GM23338 (cell line): ENCODE results near the gene OLFM1. TPM values are rescaled to one million over a fixed set of nuclear protein-coding genes. Genes with fewer than 3 reads are reported as not detected.

Experiments
- ATAC-seq: fragments of 200-7000 bp; cut with Tn5 transposase; 3 replicates; pipeline ENCODE4 v1.9.1; 2020
- DNase-seq: peaks from one replicate; pipeline ENCODE4 v3.0.0-alpha.2; 2015; ENCODE audit warnings: low spot score
- H2AFZ ChIP-seq: fragments of 200-600 bp; sonication (generic); 2 replicates; pipeline ENCODE4 v1.8.0; 2016; ENCODE audit warnings: antibody characterized with exemption, mild to moderate bottlenecking, moderate library complexity
- H3F3A ChIP-seq: fragments of 200-600 bp; sonication (generic); replicated peaks from 2 replicates; pipeline ENCODE4 v1.8.0; 2017; ENCODE audit warnings: antibody characterized with exemption, mixed run types, low read depth
- H3K27ac ChIP-seq: fragments of 200-600 bp; sonication (generic); 2 replicates; pipeline ENCODE4 v1.6.1; 2016; ENCODE audit warnings: low read depth
- H3K27me3 ChIP-seq: fragments of 200-600 bp; sonication (generic); 2 replicates; pipeline ENCODE4 v1.8.0; 2016; ENCODE audit warnings: mild to moderate bottlenecking, mixed run types, moderate library complexity; ENCODE audit not compliant: insufficient read depth
- H3K36me3 ChIP-seq: fragments of 200-600 bp; sonication (generic); 2 replicates; pipeline ENCODE4 v1.8.0; 2016; ENCODE audit warnings: mild to moderate bottlenecking; ENCODE audit not compliant: insufficient read depth
- H3K4me1 ChIP-seq: fragments of 200-600 bp; sonication (generic); 2 replicates; pipeline ENCODE4 v1.8.0; 2016; ENCODE audit warnings: mild to moderate bottlenecking, moderate library complexity; ENCODE audit not compliant: insufficient read depth
- H3K4me2 ChIP-seq: fragments of 200-600 bp; sonication (generic); 2 replicates; pipeline ENCODE4 v1.7.1; 2017; ENCODE audit warnings: mixed run types
- H3K4me3 ChIP-seq: fragments of 200-600 bp; sonication (generic); 2 replicates; pipeline ENCODE4 v1.6.1; 2016; ENCODE audit warnings: mixed run types
- H3K79me2 ChIP-seq: fragments of 200-600 bp; sonication (generic); replicated peaks from 2 replicates; pipeline ENCODE4 v1.8.0; 2017; ENCODE audit warnings: mild to moderate bottlenecking; ENCODE audit not compliant: insufficient read depth
- H3K9me2 ChIP-seq: fragments of 200-600 bp; sonication (generic); 2 replicates; pipeline ENCODE4 v1.8.0; 2017; ENCODE audit not compliant: insufficient read depth
- H4K20me1 ChIP-seq: fragments of 200-600 bp; sonication (generic); replicated peaks from 2 replicates; pipeline ENCODE4 v1.8.0; 2017; ENCODE audit warnings: mild to moderate bottlenecking; ENCODE audit not compliant: insufficient read depth
- H3K27ac Mint-ChIP-seq: 2 replicates; pipeline ENCODE4 v1.8.0; 2020; ENCODE audit warnings: inconsistent platforms, mild to moderate bottlenecking, moderate library complexity, mixed read lengths
- H3K27me3 Mint-ChIP-seq: 3 replicates; pipeline ENCODE4 v1.8.0; 2022; ENCODE audit warnings: low read depth, mild to moderate bottlenecking, moderate library complexity, mixed read lengths, inconsistent platforms; ENCODE audit not compliant: insufficient read depth, poor library complexity
- H3K36me3 Mint-ChIP-seq: 3 replicates; pipeline ENCODE4 v1.8.0; 2021; ENCODE audit warnings: low read depth, mild to moderate bottlenecking, inconsistent platforms, moderate library complexity, mixed read lengths
- H3K4me1 Mint-ChIP-seq: 3 replicates; pipeline ENCODE4 v1.8.0; 2020; ENCODE audit warnings: mild to moderate bottlenecking, inconsistent platforms, mixed read lengths
- H3K4me3 Mint-ChIP-seq: 3 replicates; pipeline ENCODE4 v1.8.0; 2021; ENCODE audit warnings: moderate library complexity, mild to moderate bottlenecking, inconsistent platforms, mixed read lengths
- H3K9me3 Mint-ChIP-seq: 3 replicates; pipeline ENCODE4 v1.8.0; 2020; ENCODE audit warnings: moderate library complexity, mild to moderate bottlenecking, inconsistent platforms, mixed read lengths
- ETS1 ChIP-seq: IDR thresholded peaks from 2 replicates; pipeline ENCODE4 v1.6.1; 2016; ENCODE audit warnings: antibody characterized with exemption
- EZH2 ChIP-seq: fragments of 200-600 bp; sonication (generic); IDR thresholded peaks from one replicate; pipeline ENCODE4 v1.8.0; 2017; ENCODE audit warnings: antibody characterized with exemption, mild to moderate bottlenecking, low read depth; ENCODE audit not compliant: unreplicated experiment
- EZH2phosphoT487 ChIP-seq: fragments of 200-600 bp; sonication (generic); IDR thresholded peaks from one replicate; pipeline ENCODE4 v1.8.1; 2018; ENCODE audit warnings: antibody characterized with exemption; ENCODE audit not compliant: unreplicated experiment
- JUNB ChIP-seq: IDR thresholded peaks from one replicate; pipeline ENCODE4 v1.6.1; 2016; ENCODE audit warnings: antibody characterized with exemption; ENCODE audit not compliant: unreplicated experiment
- NANOG ChIP-seq: IDR thresholded peaks from 2 replicates; pipeline ENCODE4 v1.6.1; 2016; ENCODE audit warnings: antibody characterized with exemption, borderline replicate concordance
- REST ChIP-seq: IDR thresholded peaks from one replicate; pipeline ENCODE4 v1.6.1; 2018; ENCODE audit warnings: antibody characterized with exemption; ENCODE audit not compliant: unreplicated experiment
- STAT1 ChIP-seq: IDR thresholded peaks from one replicate; pipeline ENCODE4 v1.6.1; 2016; ENCODE audit warnings: antibody characterized with exemption; ENCODE audit not compliant: unreplicated experiment
- ZNF114 ChIP-seq: fragments of 250-450 bp; sonication (Bioruptor Pico); IDR thresholded peaks from 2 replicates; pipeline ENCODE4 v1.5.0; 2020; ENCODE audit warnings: mild to moderate bottlenecking, moderate library complexity
- ZNF331 ChIP-seq: fragments of 250-450 bp; sonication (Bioruptor Pico); IDR thresholded peaks from 2 replicates; pipeline ENCODE4 v1.5.0; 2020; ENCODE audit warnings: low read depth, mild to moderate bottlenecking, moderate library complexity
- polyA plus RNA-seq: library from polyadenylated mRNA; unstranded; fragments of >200 nt; fragmentation: Nextera tagmentation; extraction: Ambion mirVana; gene quantifications from 2 replicates; pipeline ENCODE4 v1.2.1, GENCODE V29; 2016
- total RNA-seq: library from RNA; depleted of rRNA; stranded (reverse); fragments of >200 nt; shearing (Covaris generic); gene quantifications from 2 replicates; pipeline ENCODE4 v1.2.3, GENCODE V29; 2014
- TF ChIP-seq, protein P1 (sequence below): fragments of 250-450 bp; sonication (Bioruptor Pico); IDR thresholded peaks from 2 replicates; pipeline ENCODE4 v1.5.0; 2020; ENCODE audit warnings: mild to moderate bottlenecking, moderate library complexity

OLFM1 gene
- total and polyA plus RNA-seq, 2 experiments from 2014 or later, result 20.6 to 40.1 TPM

DNA sequence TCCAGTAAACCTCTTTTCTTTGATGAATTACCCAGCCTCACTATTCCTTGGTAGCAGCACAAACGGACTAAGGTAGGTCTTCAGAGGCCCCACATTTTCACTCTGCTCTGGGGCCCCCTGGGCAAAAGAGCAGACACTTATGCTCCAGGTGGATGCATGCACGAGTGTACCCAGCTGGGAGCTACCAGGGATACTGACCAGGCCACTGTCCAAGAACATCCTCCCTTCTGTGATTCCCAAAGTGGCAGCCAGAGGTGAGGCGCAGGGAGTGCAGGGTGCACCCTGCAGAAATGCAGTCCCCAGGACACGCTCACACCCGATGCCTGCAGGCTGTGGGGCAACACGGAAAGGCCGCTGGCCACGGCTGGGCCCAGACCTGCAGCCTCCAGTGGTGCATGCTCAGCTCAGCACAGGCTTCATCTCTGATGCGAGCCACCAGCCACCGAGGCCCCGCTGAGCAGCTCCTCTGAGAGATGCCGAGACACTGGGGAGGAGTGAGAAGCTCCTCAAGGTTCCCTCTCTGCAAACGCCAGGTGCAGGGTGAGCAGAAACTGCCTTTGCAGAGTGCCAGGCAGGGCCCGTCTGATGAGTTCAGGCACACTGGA, 48.1 kb upstream of the OLFM1 start:
- no peaks in the 10 kb centered on the region for H3F3A ChIP-seq
- peaks cover 7% of the 10 kb centered on the region for H3K27me3 Mint-ChIP-seq
- no peak overlapping the region for H2AFZ ChIP-seq
- ATAC-seq, result no peak
- no peaks in the 10 kb centered on the region for H3K9me3 Mint-ChIP-seq
- no peak overlapping the region for H3K27ac ChIP-seq
- H4K20me1 ChIP-seq, result no peaks in the 10 kb centered on the region
- H3K36me3 Mint-ChIP-seq, result no peaks in the 10 kb centered on the region
- no peaks in the 10 kb centered on the region for H3K4me1 ChIP-seq
- no peak for TF ChIP-seq JUNB
- TF ChIP-seq EZH2, result no peak
- no peak for TF ChIP-seq EZH2phosphoT487
- TF ChIP-seq ZNF114, result no peak
- TF ChIP-seq STAT1, result no peak
- no peak for TF ChIP-seq NANOG
- no peak for TF ChIP-seq ETS1
- H3K9me2 ChIP-seq, result no peaks in the 10 kb centered on the region
- H3K4me1 Mint-ChIP-seq, result no peaks in the 10 kb centered on the region; the same call in 2 of the 3 replicates
- no peaks in the 10 kb centered on the region for H3K36me3 ChIP-seq
- no peak overlapping the region for H3K27ac Mint-ChIP-seq
- no peaks in the 10 kb centered on the region for H3K79me2 ChIP-seq
- no peak for DNase-seq
- H3K4me3 Mint-ChIP-seq, result no peak overlapping the region
- H3K4me3 ChIP-seq, result no peak overlapping the region
- no peaks in the 10 kb centered on the region for H3K27me3 ChIP-seq
- H3K4me2 ChIP-seq, result no peak overlapping the region

- no peak for ATAC-seq
- TF ChIP-seq STAT1 (no peak), REST (no peak), JUNB (no peak), EZH2phosphoT487 (no peak), ZNF331 (CRISPR knock-in tag) (no peak), ZNF114 (no peak)
- TF ChIP-seq, protein P1, sequence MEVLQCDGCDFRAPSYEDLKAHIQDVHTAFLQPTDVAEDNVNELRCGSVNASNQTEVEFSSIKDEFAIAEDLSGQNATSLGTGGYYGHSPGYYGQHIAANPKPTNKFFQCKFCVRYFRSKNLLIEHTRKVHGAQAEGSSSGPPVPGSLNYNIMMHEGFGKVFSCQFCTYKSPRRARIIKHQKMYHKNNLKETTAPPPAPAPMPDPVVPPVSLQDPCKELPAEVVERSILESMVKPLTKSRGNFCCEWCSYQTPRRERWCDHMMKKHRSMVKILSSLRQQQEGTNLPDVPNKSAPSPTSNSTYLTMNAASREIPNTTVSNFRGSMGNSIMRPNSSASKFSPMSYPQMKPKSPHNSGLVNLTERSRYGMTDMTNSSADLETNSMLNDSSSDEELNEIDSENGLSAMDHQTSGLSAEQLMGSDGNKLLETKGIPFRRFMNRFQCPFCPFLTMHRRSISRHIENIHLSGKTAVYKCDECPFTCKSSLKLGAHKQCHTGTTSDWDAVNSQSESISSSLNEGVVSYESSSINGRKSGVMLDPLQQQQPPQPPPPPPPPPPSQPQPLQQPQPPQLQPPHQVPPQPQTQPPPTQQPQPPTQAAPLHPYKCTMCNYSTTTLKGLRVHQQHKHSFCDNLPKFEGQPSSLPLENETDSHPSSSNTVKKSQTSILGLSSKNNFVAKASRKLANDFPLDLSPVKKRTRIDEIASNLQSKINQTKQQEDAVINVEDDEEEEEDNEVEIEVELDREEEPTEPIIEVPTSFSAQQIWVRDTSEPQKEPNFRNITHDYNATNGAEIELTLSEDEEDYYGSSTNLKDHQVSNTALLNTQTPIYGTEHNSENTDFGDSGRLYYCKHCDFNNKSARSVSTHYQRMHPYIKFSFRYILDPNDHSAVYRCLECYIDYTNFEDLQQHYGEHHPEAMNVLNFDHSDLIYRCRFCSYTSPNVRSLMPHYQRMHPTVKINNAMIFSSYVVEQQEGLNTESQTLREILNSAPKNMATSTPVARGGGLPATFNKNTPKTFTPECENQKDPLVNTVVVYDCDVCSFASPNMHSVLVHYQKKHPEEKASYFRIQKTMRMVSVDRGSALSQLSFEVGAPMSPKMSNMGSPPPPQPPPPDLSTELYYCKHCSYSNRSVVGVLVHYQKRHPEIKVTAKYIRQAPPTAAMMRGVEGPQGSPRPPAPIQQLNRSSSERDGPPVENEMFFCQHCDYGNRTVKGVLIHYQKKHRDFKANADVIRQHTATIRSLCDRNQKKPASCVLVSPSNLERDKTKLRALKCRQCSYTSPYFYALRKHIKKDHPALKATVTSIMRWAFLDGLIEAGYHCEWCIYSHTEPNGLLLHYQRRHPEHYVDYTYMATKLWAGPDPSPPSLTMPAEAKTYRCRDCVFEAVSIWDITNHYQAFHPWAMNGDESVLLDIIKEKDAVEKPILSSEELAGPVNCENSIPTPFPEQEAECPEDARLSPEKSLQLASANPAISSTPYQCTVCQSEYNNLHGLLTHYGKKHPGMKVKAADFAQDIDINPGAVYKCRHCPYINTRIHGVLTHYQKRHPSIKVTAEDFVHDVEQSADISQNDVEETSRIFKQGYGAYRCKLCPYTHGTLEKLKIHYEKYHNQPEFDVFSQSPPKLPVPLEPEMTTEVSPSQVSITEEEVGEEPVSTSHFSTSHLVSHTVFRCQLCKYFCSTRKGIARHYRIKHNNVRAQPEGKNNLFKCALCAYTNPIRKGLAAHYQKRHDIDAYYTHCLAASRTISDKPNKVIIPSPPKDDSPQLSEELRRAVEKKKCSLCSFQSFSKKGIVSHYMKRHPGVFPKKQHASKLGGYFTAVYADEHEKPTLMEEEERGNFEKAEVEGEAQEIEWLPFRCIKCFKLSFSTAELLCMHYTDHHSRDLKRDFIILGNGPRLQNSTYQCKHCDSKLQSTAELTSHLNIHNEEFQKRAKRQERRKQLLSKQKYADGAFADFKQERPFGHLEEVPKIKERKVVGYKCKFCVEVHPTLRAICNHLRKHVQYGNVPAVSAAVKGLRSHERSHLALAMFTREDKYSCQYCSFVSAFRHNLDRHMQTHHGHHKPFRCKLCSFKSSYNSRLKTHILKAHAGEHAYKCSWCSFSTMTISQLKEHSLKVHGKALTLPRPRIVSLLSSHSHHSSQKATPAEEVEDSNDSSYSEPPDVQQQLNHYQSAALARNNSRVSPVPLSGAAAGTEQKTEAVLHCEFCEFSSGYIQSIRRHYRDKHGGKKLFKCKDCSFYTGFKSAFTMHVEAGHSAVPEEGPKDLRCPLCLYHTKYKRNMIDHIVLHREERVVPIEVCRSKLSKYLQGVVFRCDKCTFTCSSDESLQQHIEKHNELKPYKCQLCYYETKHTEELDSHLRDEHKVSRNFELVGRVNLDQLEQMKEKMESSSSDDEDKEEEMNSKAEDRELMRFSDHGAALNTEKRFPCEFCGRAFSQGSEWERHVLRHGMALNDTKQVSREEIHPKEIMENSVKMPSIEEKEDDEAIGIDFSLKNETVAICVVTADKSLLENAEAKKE (CRISPR knock-in tag), result no peak
Measured at GRCh38 chr9:135039916-135040645, 47.4 kb upstream of the OLFM1 start.

More at GRCh38 chr9:135039916-135040645, 47.4 kb upstream of the OLFM1 start:
- no peaks in the 10 kb centered on the region for H3K4me1 ChIP-seq
- H3K79me2 ChIP-seq, result no peaks in the 10 kb centered on the region
- H3K4me3 Mint-ChIP-seq, result no peak overlapping the region
- H3F3A ChIP-seq, result no peaks in the 10 kb centered on the region
- no peaks in the 10 kb centered on the region; the same call in 2 of the 3 replicates for H3K4me1 Mint-ChIP-seq
- no peaks in the 10 kb centered on the region for H3K36me3 ChIP-seq
- no peaks in the 10 kb centered on the region for H3K27me3 ChIP-seq
- no peak overlapping the region for H3K4me2 ChIP-seq
- H3K36me3 Mint-ChIP-seq, result no peaks in the 10 kb centered on the region
- H3K27ac ChIP-seq, result no peak overlapping the region
- no peaks in the 10 kb centered on the region for H3K9me2 ChIP-seq
- no peak overlapping the region for H3K27ac Mint-ChIP-seq
- H3K4me3 ChIP-seq, result no peak overlapping the region
- DNase-seq, result no peak
- H3K27me3 Mint-ChIP-seq, result peaks cover 9% of the 10 kb centered on the region
- no peak overlapping the region for H2AFZ ChIP-seq
- no peaks in the 10 kb centered on the region for H4K20me1 ChIP-seq
- no peaks in the 10 kb centered on the region for H3K9me3 Mint-ChIP-seq
